Stimulated activated CD8-positive, alpha-beta memory T cell treated with anti-CD3 and anti-CD28 coated beads, Interleukin-15, amount 100 ng/mL, for 24 hours (primary cell): ENCODE data around the gene STAC2.
"Not testable (repeated sequence)": the region's sequence is repeated elsewhere in the genome, so short reads cannot be mapped to it uniquely, and the experiment has no call there.

Source experiments
- DNase-seq: peaks from one replicate; pipeline ENCODE4 v3.0.0-alpha.2; 2020; ENCODE audit warnings: low read depth

STAC2 gene, protein sequence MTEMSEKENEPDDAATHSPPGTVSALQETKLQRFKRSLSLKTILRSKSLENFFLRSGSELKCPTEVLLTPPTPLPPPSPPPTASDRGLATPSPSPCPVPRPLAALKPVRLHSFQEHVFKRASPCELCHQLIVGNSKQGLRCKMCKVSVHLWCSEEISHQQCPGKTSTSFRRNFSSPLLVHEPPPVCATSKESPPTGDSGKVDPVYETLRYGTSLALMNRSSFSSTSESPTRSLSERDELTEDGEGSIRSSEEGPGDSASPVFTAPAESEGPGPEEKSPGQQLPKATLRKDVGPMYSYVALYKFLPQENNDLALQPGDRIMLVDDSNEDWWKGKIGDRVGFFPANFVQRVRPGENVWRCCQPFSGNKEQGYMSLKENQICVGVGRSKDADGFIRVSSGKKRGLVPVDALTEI

DNA sequence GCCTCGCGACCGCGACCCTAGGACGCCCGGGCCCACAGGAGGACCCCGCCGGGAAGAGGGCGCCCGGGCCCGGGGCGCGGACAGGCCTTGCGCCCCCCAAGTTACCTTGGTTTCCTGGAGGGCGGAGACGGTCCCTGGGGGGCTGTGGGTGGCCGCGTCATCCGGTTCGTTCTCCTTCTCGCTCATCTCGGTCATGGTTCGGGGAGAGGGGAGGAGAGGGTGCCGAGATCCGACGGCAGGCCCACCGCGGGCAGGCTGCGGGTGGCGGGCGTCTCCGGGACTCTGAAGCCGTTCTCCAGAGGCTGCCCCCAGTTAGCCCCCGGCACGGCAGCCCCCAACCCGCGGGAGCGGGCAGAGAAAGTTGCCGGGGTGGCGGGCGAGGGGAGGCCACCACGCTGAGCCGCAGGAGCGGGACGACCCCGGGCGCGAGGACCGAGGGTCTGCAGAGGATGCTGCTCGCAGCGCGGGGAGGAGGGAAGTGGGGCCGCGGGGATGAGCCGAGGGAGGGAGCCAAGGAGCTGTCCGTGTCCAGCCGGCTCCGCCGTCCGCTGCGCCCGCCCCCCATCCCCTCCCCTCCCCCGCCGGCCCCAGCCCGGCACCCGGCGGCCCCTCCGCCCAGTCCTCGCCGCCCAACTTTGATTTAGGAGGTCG is at the start of gene STAC2:
Gene STAC2, minus strand, starts transcription at position 638 of the 651 bp plus-strand sequence. Its CDS starts 443 bp downstream, at position 195.
- DNase-seq, result no peak

DNA sequence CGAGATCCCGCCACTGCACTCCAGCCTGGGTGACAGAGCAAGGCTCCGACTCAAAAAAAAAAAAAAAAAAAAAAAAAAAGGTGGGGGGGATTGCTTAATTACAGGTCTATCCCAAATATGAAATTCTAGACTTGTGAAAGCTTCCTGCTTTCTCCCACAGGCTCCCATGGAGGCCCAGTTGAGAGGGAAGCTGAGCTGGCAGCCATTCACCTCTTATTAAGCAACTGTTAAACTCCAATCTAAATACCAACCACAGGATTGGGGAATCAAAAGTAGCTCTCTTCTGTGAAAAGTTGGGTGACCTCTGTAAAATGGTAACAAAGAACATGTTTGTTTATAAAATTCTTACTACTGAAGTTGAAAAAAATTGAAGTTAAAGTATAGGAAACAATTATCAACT is 45.8 kb upstream of the STAC2 start:
- DNase-seq, result no peak

DNA sequence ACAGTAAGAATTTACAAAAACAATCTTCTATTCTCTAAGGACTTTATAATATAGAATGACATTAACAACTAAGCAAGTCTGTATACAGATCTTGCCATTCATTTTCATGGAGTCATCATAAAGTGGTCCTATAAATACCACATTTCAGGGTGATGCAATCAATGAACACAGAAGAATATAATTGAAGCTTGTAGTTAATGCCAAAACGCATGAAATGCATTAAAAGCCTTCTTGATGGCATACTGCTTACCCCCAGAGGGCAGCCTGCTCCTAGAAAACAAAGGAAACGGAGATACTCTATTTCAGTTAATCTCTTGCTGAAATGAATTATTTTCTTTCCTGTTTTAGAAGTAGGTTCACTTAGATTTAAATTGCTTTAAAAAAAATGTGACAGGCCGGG is 45.2 kb upstream of the STAC2 start:
- DNase-seq, result no peak

DNA sequence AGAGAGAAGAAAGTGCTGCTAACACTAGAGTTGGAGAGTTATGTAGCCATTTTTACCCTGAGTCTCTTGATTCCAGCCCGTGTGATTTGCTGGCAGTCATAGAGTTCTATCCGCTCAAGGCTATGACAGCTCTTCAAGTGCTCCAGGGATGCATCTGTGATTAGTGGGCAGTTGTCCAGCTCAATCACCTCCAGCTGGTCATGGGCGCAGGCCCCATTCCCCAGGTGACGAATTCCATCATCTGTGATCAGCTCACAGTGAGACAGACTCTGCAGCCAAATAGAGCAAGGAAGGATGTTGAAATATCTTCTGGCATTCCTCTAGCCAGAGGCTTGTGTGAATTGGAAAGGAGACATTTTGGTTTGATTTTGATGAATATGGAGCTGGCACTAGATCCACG is 38.4 kb upstream of the STAC2 start:
- DNase-seq, result no peak

DNA sequence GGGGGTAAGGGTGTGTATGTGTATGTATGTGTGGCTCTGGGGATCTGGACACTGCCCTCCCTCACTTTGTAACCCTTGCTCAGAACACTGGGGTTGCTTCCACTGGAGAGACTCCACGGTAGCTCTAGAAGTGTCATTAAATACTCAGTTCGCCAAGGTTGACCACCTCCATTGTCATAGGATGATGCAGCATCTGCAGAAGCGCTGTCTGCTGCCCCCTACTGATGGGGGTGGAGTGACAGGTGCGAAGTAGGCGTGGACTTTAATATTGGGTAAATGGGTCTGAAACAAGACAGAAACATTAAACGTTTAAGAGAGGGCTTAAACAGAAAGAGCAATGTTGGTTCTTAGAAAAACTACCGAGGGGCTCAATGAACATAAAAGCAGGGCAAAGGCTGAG is 35.5 kb upstream of the STAC2 start:
- no peak for DNase-seq

DNA sequence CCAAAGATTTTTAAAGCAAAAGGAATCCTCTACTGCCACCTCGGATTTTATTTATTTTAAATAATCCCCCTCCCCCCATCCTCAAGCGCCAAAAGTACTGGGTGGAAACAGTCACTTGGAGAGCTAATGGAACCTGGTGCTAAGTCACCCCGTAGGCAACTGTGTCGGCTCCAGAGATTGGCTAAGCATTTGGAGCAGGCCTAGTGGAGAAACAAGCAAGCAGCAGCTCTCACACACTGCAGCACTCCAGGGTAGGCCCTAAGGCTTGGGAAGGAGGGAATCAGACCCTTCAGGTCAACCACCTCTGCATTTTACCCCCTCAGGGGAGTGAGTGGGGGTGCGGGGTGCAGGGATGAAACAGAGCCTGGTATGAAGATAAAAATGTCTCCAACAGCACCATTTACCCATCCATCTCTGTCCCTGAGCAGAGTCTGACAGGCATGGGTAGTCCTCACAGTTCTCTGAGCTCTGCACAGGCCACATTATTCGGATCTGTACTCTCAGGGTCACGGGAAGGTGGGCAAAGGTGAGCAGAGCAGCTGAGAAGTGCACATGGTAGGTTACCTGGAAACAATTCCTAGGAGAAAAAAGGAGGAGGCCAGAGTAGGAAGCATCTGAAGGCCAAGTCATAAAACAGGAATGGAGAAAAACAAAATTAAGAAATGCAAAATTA is 27.2 kb upstream of the STAC2 start:
- DNase-seq, result no peak

DNA sequence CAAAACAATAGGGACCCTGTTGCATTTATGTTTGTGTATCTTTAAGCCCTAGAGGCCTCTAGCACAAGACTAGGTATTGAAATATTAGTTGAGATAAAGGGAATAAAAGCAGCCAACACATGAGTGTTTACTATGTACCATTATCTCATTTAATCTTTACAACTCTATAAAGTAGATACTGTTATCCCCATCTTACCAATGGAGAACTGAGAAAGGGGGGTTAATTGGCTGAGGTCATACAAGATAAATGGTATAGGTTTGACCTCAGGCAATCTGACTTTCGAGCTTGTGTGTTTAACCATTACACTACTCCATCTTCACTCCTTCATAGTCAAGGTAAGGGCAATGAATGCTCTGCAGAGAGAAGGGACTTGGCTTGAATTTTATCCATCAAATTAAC is 26.3 kb upstream of the STAC2 start:
- DNase-seq, result no peak

DNA sequence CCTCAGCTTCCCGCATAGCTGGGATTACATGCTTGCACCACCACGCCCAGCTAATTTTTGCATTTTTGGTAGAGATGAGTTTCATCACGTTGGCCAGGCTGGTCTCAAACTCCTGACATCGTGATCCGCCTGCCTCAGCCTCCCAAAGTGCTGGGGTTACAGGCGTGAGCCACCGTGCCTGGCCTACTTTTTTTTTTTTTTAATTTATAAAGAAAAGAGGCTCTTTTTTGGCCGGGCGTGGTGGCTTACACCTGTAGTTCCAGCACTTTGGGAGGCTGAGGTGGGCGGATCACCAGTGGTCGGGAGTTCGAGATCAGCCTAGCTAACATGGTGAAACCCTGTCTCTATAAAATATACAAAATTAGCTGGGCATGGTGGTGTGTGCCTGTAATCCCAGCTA is 24.3 kb upstream of the STAC2 start:
- DNase-seq, result not testable (repeated sequence)

DNA sequence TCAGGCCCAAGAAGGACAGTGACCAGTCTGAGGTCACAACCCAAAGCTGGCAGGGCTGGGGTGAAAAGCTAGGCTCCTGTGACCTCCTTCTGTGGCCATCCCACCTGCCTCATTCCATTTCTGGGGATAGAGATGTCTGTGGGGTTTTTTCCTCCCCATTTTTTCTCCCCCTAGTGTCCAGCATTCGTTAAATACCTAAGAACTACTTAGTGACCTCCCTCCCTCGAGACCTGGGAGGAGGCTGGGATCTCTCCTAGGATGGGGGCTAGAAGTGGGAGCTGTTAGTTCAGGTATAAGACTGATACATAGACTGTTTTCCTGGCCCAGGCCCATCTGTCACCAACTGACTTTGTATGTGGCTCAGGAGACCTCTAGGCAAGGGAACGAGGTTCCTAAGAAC is 20.5 kb upstream of the STAC2 start:
- no peak for DNase-seq

DNA sequence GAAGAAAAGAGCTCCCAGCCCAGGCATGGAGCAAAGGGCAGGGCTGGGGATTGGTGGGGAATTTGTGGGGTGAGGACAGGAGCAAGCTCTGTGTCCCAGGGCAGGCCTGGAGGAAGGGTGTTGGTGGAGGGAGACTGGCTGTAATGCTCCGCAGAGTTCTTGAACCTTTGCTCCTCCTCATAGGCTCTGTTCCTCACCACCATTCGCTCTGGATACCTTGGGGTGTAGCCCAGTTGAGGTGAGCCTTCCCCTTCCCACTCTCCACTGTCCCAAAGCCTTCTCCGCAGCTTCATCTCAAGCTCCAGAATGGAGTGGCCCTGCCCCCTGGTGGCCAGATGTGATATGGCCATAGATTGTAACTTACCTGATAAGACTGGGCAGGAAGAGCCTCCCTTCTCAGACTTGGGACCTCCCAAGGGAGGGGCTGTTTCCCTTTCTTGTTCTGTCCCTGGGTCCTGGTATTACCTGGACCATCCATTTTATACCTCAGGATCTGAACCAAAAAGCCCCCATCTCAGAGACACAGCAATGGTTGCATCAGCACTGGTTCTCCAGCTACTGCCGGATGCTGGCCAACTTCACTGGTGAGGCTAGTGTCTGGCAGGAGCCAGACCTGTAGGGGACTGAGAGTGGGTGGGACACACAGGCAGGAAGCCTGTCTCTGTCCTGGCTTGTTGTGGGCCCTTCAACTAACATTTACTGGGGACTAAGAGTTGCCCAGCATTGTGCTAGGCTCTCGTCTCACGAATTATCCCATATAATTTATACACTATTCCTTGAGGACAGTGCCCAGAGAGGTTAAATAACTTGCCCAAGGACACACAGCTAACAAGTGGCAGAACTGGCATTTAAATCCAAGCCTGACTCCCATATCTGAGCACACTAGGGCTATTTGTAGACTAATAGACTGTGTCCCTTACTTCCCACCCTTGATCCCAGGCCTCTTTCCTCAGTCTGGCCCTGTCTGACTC is 19.1 kb upstream of the STAC2 start:
- DNase-seq, result peak; percentile 80

DNA sequence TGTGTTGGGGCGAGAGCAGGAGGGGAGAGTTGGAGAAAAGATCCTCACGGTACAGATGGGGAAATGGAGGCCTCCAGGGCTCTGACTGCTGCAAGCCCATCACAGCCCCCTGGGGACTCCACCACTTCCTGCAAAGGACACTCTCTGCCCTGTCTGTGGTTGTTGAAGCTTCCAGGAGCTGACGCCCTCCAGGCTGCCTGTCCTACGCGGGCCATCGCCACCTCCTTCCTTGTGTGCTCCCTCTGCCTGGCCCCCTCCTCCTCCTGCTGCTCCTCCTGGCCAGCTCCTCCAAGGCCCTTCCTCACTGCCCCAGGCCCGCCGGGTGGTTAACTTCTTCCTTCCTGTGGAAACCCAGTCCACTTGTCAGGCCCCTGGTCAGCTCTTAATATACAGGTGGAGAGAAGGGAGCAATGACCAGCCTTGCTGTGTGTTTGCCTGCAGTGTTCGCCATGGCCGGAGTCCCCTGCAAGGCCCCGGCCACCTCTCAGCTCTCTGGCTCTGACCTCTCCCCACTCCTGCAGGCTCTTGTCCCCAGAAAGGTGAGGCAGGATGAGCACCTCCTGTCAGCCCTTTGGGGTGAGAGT is 18.4 kb upstream of the STAC2 start:
- no peak for DNase-seq

DNA sequence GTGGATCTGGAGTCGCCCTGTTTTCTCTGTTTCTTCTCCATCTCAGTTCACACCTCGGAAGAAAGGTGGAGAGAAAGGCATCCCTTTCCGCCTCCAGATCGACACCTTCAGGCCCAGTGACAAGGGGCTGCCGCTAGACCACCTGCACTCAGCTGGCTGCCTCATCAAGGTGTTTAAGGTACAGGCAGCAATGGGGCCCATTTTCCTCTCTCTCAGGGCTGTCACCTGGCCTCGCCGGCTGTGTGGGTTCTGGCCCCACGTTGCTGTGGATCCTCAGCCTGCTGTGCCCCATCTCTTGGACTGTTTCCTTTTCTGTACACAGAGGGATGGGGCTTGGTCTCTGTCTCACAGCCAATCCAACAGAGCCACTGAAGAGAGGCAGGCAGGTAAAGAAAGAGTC is 17.4 kb upstream of the STAC2 start:
- no peak for DNase-seq

DNA sequence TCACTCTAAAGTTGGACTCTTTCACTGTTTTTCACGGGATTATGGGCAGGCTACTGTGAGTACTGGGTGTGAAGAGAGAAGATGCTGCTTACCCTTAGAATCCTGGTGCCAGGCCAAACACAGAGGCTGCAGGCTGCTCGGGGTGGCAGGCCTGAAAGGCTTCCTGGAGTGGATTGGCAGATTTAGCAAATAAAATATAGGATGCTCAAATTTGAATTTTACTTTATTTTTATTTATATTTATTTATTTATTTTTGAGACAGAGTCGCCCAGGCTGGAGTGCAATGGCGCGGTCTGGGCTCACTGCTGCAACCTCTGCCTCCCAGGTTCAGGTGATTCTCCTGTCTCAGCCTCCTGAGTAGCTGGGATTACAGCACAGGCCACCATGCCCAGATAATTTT is 14.9 kb upstream of the STAC2 start:
- no peak for DNase-seq

DNA sequence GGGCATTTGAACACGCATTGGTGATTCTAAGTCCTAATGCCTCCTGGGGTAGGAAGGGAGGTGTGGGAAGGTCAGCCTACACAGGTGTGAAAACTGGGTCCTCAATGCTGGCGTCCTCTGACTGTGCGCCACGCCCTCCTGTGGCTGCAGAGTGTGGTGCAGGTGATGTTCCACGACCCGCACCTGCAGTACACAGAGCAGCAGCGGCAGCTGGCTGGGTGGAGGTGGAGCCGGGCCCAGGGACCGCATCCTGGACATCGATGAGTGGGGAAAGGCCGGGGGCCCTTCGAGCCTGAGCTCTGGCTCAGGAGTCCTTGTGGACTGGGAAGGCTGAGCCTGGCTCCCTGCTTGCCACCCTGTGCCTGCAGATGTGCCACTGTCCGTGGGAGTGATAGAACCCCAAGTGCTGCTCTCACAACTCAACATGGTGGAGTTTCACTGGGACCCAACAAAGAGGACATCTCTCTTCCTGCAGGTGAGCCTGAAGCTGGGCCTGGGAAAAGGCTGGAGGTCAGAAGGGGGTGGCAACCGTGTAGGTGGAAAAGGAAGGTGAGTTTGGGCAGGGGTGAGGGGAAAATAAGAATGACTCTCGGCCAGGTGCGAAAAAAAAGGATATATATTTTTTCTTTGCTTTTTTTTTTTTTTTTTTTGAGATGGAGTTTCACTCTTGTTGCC is 14.0 kb upstream of the STAC2 start:
- DNase-seq, result no peak

DNA sequence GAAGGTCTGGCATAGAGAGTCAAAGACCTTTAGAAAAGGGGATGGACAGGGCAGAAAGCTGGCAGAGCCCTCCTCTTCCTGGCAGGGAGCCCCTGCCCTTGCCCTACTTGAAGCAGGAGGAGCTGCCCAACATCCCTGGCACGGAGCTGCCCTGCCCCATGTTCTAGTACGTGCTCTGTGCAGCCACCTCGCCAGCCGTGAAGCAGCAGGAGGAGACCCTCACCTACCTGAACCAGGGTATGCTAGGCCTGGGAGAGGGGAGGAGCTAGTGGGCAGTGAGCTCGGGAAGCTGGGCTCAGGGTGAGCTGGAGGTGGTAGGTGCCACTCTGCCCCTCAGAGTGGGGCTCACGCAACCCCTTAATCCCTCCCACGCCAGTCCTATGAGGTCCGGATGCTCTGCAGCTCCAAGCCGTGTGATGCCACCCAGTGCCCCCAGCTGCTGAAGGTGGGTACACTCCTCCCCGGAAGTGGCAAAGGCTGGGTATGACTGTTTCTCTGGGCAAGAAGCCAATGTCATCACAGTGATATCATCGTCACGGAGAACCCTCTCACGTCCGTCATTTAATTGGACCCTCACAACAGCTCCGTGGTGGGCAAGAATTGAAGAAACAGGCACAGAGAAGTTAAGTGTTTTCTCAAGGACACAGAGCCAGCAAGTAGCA is 12.7 kb upstream of the STAC2 start:
- DNase-seq, result no peak

DNA sequence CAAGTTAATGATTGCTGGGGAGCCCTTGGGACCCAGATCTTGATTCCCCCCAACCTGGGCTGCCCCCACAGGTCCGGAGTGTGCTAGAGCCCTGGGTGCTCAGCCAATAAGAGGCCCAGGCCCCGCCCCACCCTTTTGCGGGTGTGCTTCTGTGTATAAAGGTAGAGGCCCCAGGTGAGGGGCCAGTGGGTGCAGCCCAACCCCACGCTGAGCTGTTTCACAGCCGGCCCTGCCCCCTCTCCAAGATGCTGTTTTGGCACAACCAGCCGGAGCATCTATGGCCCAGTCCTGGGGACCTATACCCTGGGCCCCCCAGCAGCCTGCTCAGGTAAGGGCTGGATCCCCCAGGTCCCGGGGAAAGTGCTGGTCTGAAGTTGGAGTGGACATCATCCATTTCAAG is 11.8 kb upstream of the STAC2 start:
- DNase-seq, result no peak

DNA sequence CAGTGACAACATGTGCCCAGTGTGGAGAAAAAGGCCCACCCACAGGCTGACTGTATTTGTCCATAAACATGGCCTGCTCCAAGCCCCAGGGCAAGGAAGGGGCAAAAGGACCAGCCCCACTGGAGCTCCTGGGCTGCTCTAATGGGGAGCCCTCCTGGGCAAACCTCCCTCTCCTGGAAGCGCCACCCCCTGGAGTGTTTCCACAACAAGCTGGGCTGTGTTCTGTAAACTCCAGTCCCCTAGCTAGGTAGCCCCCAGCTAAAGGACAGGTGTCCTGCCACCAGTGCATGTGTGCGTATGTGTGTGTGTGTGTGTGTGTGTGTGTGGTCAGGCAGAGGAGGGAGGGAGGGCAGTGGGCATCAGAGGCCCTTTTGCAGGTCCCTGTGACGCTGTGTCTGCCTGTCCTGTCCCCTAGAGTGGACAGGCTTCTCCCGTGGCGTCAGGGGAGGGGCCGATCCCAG is 11.3 kb upstream of the STAC2 start:
- no peak for DNase-seq

DNA sequence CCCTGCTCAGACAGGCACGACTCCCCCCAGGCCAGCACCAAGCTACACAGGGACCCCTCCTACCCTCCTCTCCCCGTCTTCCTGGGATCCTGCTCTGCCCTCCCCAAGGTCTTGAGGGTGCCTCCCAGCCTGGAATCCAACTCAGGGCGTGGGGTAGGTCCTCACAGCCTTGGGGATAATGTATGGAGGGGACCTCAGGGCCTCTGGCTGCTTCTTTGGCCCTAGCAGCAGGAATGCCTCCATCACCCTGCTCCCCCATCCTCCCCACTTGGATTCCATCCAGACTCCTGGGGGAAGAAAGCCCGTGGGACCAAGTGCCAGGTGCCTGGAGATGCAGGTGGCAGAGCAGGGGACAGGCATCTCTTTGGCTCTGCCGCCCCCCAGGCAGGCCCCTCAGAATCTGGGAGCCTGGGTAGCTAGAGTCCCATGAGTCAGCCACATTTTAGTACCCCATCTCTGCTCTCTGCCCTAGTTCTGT is 10.7 kb upstream of the STAC2 start:
- no peak for DNase-seq

DNA sequence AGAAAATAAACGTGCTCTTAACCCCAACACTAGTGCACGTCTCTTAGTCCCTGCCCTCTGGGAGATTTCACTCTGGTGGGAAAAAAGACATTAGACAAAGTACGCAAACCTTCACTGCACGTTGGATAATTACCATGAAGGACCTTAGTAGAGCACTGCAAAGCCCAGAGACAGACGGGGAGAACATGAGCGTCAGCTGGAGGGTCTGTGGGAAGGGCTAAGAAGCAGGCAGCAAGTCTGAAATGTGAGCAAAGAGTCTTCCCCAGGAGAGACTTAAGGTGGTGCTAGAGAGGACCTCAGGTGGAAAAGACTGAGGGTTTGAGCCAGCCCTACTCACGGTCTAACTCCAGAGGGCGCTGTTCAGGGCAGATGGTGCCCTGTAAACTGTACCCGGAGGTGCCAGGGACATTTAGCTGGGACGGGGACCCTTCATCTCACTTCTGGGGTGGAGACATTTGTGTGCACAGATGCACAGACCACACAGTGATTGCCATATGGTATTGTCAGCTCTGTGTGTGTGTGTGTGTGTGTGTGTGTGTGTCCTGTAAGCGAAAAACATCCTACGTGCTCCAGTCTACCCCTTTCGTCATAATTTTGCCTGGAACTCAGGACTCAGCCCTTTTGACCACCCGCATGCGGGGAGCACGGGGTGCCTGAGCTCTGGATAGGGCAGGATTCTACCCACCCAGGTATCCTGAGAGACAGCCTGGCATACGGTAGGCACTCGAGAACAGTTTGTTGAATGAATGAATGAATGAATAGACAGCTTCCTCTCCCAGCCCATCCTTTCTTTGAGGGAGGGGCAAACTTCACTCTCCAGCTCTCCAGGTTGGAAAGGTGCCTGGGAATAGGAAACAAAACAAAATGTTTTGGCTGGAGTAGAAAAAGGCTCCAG is 10.1 kb upstream of the STAC2 start:
- DNase-seq, result no peak
